ENCODE measurements around the gene TMC8.

DNA sequence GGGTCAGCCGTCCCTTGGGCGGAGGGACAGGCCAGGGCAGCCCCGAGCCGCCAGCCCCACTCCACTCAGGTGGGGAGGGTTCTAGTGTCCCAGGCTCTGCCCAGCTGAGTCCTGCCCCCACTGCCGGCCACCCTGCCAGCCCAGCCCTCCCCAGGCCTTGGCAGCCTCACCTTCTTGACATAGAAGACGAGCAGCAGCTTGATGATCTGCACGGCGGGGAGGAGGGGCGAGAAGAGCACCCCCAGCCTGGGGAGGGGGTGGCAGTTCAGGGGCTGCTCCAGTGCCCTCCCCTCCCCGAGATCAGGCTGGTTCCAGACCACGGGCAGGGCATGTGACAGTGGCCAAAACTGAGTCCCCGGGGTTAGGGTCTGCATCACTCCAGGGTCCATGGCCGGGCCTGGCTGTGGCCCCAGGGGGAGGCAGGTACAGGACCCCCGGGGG lies 11.8 kb upstream of the TMC8 start:
- TF ChIP-seq POLR2AphosphoS5 (IDR thresholded peaks at IDR 0.05; ENCODE audit: low read depth, low read length): no peak
- TF ChIP-seq POLR2A (IDR thresholded peaks at IDR 0.05; ENCODE audit: low read depth, low read length): no peak
- TF ChIP-seq SPI1 (IDR thresholded peaks at IDR 0.05; ENCODE audit: low read depth, low read length): no peak

Data from GM12891 (cell line).